HG03175 (cell line): Measurements from ENCODE around the gene ATP6V0B.
A peak's percentile ranks its signal among the peaks of the same experiment; 100 is the strongest.

ENCODE experiments used
- ATAC-seq: cut with Tn5 transposase; IDR thresholded peaks from one replicate; pipeline ENCODE4 v1.9.1; 2021; ENCODE audit warnings: mild to moderate bottlenecking, moderate library complexity; ENCODE audit not compliant: unreplicated experiment

Gene ATP6V0B

GRCh38 chr1:43945674-43946235 is 29.0 kb upstream of the ATP6V0B start:
- no peak for ATAC-seq

- ATAC-seq, result peak; percentile 90
These were observed 28.3 kb upstream of the ATP6V0B start, which contains the start of gene IPO13 for GRCh38 chr1:43946236-43947060. Gene IPO13 (plus strand): TSS chr1:43946950. CDS start chr1:43947601, 651 bp downstream.

- peak; percentile 26 for ATAC-seq
These were observed 27.5 kb upstream of the ATP6V0B start for GRCh38 chr1:43947061-43947873.

- ATAC-seq, result no peak
These were observed 26.8 kb upstream of the ATP6V0B start for GRCh38 chr1:43947874-43948437.

- ATAC-seq, result no peak
These were observed 25.1 kb upstream of the ATP6V0B start for GRCh38 chr1:43949678-43950077.

- ATAC-seq, result no peak
These were observed 23.5 kb upstream of the ATP6V0B start for GRCh38 chr1:43951021-43951985.

- ATAC-seq, result no peak
These were observed 21.9 kb upstream of the ATP6V0B start for GRCh38 chr1:43952731-43953346.

- no peak for ATAC-seq
These were observed 21.4 kb upstream of the ATP6V0B start for GRCh38 chr1:43953361-43953760.

GRCh38 chr1:43954036-43954435 is 20.7 kb upstream of the ATP6V0B start:
- no peak for ATAC-seq

- ATAC-seq, result no peak
These were observed 18.5 kb upstream of the ATP6V0B start for GRCh38 chr1:43956234-43956633.

GRCh38 chr1:43957407-43958040 is 17.2 kb upstream of the ATP6V0B start:
- no peak for ATAC-seq

- no peak for ATAC-seq
These were observed 16.2 kb upstream of the ATP6V0B start for GRCh38 chr1:43958351-43959255.

GRCh38 chr1:43960798-43961197 is 14.0 kb upstream of the ATP6V0B start:
- no peak for ATAC-seq

GRCh38 chr1:43961692-43962091 is 13.1 kb upstream of the ATP6V0B start:
- ATAC-seq, result no peak

GRCh38 chr1:43962324-43962723 is 12.4 kb upstream of the ATP6V0B start:
- no peak for ATAC-seq

- ATAC-seq, result no peak
These were observed 11.8 kb upstream of the ATP6V0B start for GRCh38 chr1:43963006-43963405.

GRCh38 chr1:43963890-43964289 is 10.9 kb upstream of the ATP6V0B start:
- no peak for ATAC-seq

GRCh38 chr1:43965316-43965715 is 9.4 kb upstream of the ATP6V0B start:
- ATAC-seq, result no peak
